Fibroblast of skin of back (primary cell): ENCODE data around the gene CLDN19.

Experiments
- DNase-seq: peaks from one replicate; pipeline ENCODE4 v3.0.0-alpha.2; 2013

The CLDN19 gene

DNA sequence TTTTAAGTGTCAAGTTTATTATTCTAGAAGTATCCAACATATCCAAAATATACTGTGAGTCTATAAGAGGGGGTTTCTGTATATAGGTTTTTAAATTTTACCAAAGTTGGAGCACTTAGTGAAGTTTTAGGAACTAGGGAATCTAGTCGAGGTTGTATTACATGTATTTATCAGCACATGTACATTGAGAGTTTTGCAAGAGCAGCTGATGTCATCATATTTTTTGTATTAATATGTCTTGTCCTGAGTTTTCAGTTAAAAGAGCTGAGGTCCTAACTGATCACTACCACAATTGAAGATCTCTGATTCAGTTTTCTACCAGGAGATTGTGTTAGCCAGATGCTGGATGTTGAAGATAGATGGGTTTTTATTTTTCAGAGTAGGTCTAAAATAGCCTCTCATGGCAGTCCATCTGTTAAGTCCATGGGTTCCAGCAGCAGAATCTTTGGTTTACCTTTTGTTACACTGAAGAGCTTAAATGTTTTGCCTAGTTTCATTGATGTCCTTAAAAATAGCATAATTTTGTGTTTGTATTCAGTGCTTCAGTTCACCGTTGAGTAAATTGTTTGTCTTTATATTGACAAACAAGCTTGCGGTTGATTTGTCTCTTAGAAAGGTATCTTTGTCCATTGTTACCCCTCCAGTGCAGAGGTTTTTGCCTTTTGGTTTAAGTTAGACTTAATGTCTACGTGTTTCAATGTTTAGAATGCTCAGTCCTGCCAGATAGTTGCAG lies 41.8 kb downstream of the CLDN19 start:
- no peak for DNase-seq

DNA sequence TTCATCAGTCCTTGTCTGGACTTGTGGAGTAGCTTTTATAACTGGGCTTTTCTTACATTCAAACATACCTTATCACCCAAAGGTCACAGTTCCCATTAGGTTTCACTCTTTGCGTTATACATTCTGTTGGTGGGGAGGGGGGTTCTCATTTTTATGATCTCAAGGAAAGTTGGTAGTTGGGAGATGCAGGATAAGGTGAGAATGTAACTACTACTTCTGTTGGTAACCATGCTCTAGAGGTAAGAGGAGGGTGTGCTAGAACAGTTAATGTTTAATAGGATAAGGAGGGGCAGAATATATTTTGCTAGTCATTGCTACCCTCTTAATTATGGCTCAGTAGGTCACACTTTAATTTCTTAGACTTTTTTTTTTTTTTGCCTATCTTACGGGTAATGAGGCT lies 47.1 kb downstream of the CLDN19 start:
- no peak for DNase-seq

DNA sequence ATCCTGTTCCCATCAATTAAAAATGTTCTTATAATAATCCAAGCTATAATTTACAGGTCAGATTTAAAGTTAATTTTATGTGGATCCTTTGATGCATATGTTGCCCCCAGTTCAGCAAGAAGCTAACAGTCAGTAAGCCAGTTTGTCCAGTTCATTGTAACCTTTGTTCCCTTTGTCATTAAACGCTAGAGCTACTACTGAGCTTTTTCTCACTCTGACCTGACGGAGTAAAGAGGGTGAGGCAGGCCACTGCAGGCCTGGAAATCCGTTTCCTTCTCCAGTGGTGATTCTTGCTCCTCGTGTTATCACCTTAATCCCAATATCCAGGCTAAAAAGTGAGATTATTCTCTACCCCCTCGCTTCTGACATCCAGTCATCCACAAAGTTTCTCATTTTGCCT lies 47.6 kb downstream of the CLDN19 start:
- DNase-seq, result no peak

DNA sequence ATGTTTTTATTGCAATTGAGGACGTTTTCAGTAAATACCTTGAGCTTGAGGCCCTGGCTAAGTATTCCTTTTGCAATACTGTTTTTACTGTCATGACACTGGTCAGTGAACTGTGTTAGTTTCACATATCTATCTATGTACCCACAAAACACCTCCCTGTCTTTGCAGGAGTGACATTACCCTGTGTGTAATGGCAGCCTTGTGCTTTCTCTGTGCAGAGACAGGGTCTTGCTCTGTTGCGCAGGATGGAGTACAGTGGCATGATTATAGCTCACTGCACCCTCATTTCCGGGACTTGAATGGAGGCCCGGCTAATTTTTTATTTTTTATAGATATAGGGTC lies 48.9 kb downstream of the CLDN19 start:
- no peak for DNase-seq

DNA sequence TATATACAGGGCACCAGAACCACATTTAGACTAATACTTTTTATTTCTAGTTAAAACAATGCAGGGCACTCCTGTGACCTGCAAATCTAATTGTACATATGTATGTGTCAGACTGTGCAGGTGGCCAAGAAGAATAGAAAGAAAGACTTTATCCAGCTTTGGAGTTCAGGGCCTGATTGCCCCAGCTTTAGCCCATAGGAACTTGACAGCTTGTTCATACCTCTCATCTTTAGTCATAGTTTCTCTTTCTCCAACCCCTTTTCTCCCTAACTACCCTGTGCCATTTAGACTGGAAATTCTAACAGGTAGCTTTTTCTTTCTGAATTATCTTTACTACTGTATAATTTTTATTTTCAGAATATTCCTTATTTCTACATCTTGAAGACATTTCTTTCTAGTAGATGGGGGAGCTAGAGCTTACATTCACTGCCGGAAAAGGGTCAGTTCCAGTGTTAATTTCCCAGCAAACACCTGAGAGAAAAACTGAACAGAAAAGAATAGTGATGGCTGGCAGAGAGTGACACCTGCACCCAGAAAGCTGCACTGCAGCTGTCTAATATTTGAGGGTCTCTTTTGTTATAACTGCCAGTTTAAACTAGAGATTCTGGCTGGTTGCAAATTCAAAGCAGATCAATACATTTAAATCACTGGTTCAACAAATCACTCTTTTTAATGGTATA lies 49.4 kb downstream of the CLDN19 start:
- DNase-seq, result no peak

DNA sequence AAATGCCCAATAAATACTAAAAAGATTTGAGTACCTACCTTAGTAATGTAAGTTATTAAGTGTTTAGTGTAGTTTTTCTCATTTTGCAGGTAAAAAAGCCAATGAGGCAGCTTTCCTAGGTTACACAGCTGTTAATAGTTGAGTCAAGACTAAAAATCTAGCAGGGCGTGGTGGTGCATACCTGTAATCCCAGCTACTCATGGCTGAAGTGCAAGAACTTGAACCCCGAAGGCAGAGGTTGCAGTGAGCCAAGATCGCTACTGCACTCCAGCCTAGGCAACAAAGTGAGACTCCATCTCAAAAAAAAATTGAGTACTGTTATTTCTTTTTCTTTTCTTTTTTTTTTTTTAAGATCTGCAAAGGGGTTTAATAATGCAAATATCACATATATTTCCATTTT lies 50.1 kb downstream of the CLDN19 start:
- no peak for DNase-seq

DNA sequence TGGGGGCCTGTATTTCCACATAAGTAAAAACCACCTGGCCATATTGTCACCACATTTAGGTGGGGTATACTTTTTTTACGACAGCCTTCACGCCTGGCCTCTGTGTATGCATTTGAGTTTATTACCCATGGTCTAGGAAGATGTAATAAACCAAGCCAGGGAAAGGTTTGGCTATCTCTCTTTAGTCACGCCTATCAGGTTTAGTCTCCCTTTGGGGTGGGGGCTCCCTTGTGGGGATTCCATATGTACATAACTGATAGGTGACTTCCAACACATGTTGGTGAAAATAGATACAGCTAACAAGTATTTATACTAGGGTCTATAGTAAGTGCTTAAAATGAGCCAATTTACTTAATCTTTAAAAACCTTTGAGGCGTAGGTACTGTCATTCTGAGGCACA lies 53.6 kb downstream of the CLDN19 start:
- DNase-seq, result no peak

DNA sequence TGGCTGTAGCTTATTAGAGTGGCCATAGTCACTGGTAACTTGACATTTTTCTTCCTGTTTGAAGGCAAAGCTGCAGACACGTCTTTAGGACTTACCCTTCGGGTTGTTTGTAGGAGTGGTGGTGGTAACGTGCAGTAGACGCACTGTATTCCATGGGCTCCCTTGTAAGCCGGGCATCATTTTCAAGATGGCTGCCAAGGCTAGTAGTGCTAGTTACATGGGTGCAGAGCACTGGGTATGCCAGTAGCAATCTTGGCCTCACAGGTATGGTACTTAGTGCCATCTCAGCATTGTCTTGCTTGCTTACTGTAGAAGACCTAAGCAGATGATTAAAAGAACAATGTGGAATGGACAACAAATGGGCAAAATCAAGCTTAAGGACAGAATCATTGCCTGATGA lies 55.9 kb downstream of the CLDN19 start:
- no peak for DNase-seq
